ENCODE results near the gene VPS50.

VPS50 gene

GRCh38 chr7:93407239-93407638 is 175.1 kb downstream of the VPS50 start:
- no peak for TF ChIP-seq CTCF (conservative IDR thresholded peaks at IDR 0.05)

GRCh38 chr7:93409324-93409723 is 177.2 kb downstream of the VPS50 start:
- no peak overlapping the region for H3K27ac ChIP-seq
- TF ChIP-seq CTCF (conservative IDR thresholded peaks at IDR 0.05), result no peak

More at GRCh38 chr7:93407239-93407638, 175.1 kb downstream of the VPS50 start:
- H3K27ac ChIP-seq, result no peak overlapping the region

All from VCaP (cell line).